ENCODE results near the gene PCBP3.

Gene PCBP3

DNA sequence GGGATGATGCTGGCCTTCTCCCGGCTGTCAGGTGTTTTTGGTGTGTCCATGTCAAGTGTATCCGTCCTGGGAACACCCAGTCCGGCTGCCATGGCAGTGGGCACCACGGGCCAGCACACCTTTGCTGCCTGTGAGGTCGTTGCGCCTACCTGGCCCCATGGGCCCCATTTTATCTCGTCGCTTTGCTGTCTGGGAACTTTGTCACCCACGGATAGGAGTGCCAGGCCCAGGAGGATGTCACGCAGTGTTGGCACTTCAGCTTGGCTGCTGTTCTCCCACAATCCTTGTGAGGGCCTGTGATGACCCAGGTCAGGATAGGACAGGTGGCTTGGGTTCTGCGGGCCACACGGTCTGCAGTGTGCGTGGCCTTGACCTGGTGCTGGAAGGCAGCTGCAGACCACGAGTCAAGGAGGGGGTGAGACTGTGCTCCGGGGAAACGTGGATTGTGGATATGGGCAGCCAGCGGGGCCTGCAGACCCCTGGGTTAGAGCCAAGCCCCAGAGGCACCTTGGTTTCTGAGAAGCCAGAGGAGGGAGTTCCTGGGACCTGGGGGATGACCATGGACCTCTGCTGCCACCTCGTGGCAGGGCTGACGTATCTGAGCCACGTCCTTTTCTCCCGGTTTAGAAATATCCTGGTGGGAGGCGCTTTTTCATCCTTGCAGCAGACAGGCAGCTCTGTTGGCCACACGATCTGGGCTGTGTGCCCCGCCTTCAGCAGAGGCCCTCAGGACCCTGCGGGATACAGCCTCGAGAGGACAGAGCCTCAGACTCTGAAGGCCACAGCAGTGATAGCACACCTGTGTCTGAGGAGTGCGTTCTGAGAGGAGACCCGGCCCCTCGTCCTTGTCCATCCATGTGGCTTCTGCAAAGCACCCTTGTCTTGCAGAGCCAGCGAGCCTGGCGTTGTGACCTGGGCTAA lies 176.9 kb downstream of the PCBP3 start:
- no peak overlapping the region for H3K4me3 ChIP-seq (IDR thresholded peaks at IDR 0.05; ENCODE audit: insufficient read depth, low read depth, low read length)
- no peaks in the 10 kb centered on the region for H3K4me1 ChIP-seq (ENCODE audit: low read depth, poor library complexity, severe bottlenecking)
- no peaks in the 10 kb centered on the region for H3K36me3 ChIP-seq (ENCODE audit: insufficient read depth)
- no peak overlapping the region for H2AFZ ChIP-seq (ENCODE audit: low read depth)
- H3K4me2 ChIP-seq = no peak overlapping the region
- peaks cover 68% of the 10 kb centered on the region for H3K27me3 ChIP-seq (ENCODE audit: insufficient read depth, low read depth)
- H3K79me2 ChIP-seq (ENCODE audit: insufficient read depth, low read depth) = no peaks in the 10 kb centered on the region
- H3K9ac ChIP-seq = no peak overlapping the region
- TF ChIP-seq, protein P1, sequence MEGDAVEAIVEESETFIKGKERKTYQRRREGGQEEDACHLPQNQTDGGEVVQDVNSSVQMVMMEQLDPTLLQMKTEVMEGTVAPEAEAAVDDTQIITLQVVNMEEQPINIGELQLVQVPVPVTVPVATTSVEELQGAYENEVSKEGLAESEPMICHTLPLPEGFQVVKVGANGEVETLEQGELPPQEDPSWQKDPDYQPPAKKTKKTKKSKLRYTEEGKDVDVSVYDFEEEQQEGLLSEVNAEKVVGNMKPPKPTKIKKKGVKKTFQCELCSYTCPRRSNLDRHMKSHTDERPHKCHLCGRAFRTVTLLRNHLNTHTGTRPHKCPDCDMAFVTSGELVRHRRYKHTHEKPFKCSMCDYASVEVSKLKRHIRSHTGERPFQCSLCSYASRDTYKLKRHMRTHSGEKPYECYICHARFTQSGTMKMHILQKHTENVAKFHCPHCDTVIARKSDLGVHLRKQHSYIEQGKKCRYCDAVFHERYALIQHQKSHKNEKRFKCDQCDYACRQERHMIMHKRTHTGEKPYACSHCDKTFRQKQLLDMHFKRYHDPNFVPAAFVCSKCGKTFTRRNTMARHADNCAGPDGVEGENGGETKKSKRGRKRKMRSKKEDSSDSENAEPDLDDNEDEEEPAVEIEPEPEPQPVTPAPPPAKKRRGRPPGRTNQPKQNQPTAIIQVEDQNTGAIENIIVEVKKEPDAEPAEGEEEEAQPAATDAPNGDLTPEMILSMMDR (conservative IDR thresholded peaks at IDR 0.05; ENCODE audit: low read depth, low read length) = peak; percentile 86
- H3K27ac ChIP-seq = no peak overlapping the region
- H4K20me1 ChIP-seq (ENCODE audit: insufficient read depth) = no peaks in the 10 kb centered on the region

DNA sequence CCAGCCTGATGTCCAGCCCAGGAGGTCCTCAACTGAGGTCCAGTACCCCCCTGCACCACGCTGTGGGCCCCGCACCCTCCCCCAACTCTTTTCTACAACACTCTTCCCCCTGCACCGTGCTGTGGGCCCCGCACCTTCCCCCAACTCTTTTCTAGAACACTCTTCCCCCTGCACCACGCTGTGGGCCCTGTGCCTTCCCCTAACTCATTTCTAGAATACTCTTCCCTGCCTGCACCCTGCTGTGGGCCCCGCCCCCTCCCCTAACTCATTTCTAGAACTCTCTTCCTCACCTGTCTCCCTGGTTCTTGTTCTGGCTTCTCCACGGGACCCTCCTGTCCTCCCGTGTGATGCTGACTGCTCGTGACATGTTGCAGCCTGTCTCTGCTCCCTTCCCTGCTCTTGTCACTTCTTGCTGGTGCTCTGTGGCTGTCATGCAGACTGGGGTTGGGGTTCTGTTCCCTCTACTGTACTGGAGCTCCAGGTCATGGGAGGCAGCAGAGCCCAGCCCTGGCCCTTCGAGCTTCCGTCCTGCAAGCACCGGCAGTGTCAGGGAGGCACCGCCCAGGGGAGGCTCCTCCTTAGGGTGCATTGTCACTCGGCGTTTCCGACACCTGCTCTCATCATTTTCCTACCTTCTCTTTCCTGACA lies 177.9 kb downstream of the PCBP3 start:
- Histone ChIP-seq H3K27ac (no peak overlapping the region), H2AFZ (ENCODE audit: low read depth) (no peak overlapping the region), H3K4me3 (IDR thresholded peaks at IDR 0.05; ENCODE audit: insufficient read depth, low read depth, low read length) (no peak overlapping the region), H4K20me1 (ENCODE audit: insufficient read depth) (no peaks in the 10 kb centered on the region), H3K9ac (no peak overlapping the region), H3K4me1 (ENCODE audit: low read depth, poor library complexity, severe bottlenecking) (no peaks in the 10 kb centered on the region), H3K79me2 (ENCODE audit: insufficient read depth, low read depth) (no peaks in the 10 kb centered on the region), H3K36me3 (ENCODE audit: insufficient read depth) (no peaks in the 10 kb centered on the region), H3K27me3 (ENCODE audit: insufficient read depth, low read depth) (peaks cover 78% of the 10 kb centered on the region), H3K4me2 (no peak overlapping the region)
- TF ChIP-seq, protein P1 (conservative IDR thresholded peaks at IDR 0.05; ENCODE audit: low read depth, low read length) = no peak

DNA sequence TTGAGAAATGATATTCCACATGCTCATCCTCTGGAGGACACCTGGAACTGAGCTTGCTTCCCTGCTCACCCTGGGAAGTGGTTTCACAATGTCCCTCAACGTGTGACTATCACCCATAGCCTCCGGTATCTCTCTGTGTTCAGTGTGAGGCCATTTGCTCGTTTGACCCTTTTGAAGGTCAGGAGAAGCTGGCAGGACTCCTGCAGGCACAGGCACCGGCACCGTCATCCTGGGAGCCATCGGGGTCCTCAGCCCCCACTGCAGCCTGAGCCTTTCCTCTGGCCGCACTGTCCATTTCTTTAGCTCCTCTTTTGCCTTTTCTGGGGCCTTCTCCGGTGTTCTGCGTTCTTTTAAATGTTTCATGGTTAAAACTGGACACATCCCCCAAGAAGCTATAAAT lies 178.5 kb downstream of the PCBP3 start:
- H3K4me1 ChIP-seq (ENCODE audit: low read depth, poor library complexity, severe bottlenecking) = no peaks in the 10 kb centered on the region
- no peaks in the 10 kb centered on the region for H3K36me3 ChIP-seq (ENCODE audit: insufficient read depth)
- H3K4me2 ChIP-seq = no peak overlapping the region
- H2AFZ ChIP-seq (ENCODE audit: low read depth) = no peak overlapping the region
- H3K9ac ChIP-seq = no peak overlapping the region
- H4K20me1 ChIP-seq (ENCODE audit: insufficient read depth) = no peaks in the 10 kb centered on the region
- no peak overlapping the region for H3K4me3 ChIP-seq (IDR thresholded peaks at IDR 0.05; ENCODE audit: insufficient read depth, low read depth, low read length)
- TF ChIP-seq, protein P1 (conservative IDR thresholded peaks at IDR 0.05; ENCODE audit: low read depth, low read length) = no peak
- no peak overlapping the region for H3K27ac ChIP-seq
- no peaks in the 10 kb centered on the region for H3K79me2 ChIP-seq (ENCODE audit: insufficient read depth, low read depth)
- peaks cover 83% of the 10 kb centered on the region for H3K27me3 ChIP-seq (ENCODE audit: insufficient read depth, low read depth)

DNA sequence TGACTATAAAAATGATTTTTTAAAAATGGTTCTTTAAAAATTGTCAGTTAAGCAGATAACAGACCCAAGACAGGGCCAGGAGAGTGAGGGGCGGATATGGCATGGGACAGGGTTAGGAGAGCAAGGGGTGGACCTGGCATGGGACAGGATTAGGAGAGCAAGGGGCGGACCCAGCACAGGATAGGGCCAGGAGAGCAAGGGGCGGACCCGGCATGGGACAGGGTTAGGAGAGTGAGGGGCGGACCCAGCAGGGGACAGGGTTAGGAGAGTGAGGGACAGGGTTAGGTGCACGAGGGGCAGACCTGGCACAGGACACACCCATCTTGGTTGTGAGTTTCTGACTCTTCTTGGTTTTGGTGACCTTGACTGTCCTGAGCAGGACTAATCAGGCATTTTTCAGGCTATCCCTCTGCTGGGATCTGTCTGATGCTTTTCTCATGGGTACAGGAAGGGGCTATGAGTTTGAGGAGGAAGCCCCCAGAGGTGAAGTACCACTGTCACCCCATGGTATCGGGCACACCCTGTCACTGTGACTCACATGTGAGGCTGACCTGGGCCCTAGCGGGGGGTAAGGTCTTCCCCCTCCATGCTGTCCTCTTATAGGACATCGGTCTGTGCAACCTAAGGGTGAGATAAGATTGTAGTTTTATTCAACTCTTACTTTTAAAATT lies 179.0 kb downstream of the PCBP3 start:
- no peak overlapping the region for H3K9ac ChIP-seq
- H3K79me2 ChIP-seq (ENCODE audit: insufficient read depth, low read depth) = no peaks in the 10 kb centered on the region
- H3K4me3 ChIP-seq (IDR thresholded peaks at IDR 0.05; ENCODE audit: insufficient read depth, low read depth, low read length) = no peak overlapping the region
- H3K4me2 ChIP-seq = no peak overlapping the region
- H3K4me1 ChIP-seq (ENCODE audit: low read depth, poor library complexity, severe bottlenecking) = no peaks in the 10 kb centered on the region
- H3K27me3 ChIP-seq (ENCODE audit: insufficient read depth, low read depth) = peaks cover 89% of the 10 kb centered on the region
- H3K36me3 ChIP-seq (ENCODE audit: insufficient read depth) = no peaks in the 10 kb centered on the region
- no peaks in the 10 kb centered on the region for H4K20me1 ChIP-seq (ENCODE audit: insufficient read depth)
- TF ChIP-seq, protein P1 (conservative IDR thresholded peaks at IDR 0.05; ENCODE audit: low read depth, low read length) = no peak
- no peak overlapping the region for H2AFZ ChIP-seq (ENCODE audit: low read depth)
- H3K27ac ChIP-seq = no peak overlapping the region
